ENCODE results near the gene HSPA12B. TPM values are rescaled to one million over a fixed set of nuclear protein-coding genes. Genes with fewer than 3 reads are reported as not detected.

Gene HSPA12B
- polyA plus RNA-seq, 1 donor from 2014 or later = not detected

- no peaks in the 10 kb centered on the region for H3K9me2 ChIP-seq (ENCODE audit: insufficient read depth, low read length)
- no peak overlapping the region for H3K27ac ChIP-seq (ENCODE audit: low read length)
- TF ChIP-seq SMC3 (conservative IDR thresholded peaks at IDR 0.05; ENCODE audit: poor library complexity) (no peak), EZH2 (IDR thresholded peaks at IDR 0.05; ENCODE audit: borderline replicate concordance, insufficient read depth, low read length, poor library complexity, severe bottlenecking) (no peak), REST (IDR thresholded peaks at IDR 0.05; ENCODE audit: borderline replicate concordance) (no peak), RAD21 (conservative IDR thresholded peaks at IDR 0.05) (no peak), EP300 (conservative IDR thresholded peaks at IDR 0.05; ENCODE audit: poor library complexity, severe bottlenecking) (no peak), CTCF (IDR thresholded peaks at IDR 0.05; ENCODE audit: poor library complexity, severe bottlenecking) (no peak), POLR2AphosphoS5 (IDR thresholded peaks at IDR 0.05) (no peak), MXI1 (conservative IDR thresholded peaks at IDR 0.05; ENCODE audit: poor library complexity, severe bottlenecking) (no peak), TAF1 (IDR thresholded peaks at IDR 0.05; ENCODE audit: low read depth) (no peak)
- H3K79me2 ChIP-seq (replicated peaks; ENCODE audit: insufficient read depth, low read length) = no peaks in the 10 kb centered on the region
- H4K20me1 ChIP-seq (ENCODE audit: insufficient read depth) = no peaks in the 10 kb centered on the region
- no peaks in the 10 kb centered on the region for H3F3A ChIP-seq (ENCODE audit: insufficient read depth, low read length, poor library complexity, severe bottlenecking)
- no peak overlapping the region for H3K4me3 ChIP-seq (ENCODE audit: low read length)
- no peak overlapping the region for H2AFZ ChIP-seq (ENCODE audit: low read depth, low read length)
- H3K4me2 ChIP-seq (ENCODE audit: low read length) = no peak overlapping the region
- no peaks in the 10 kb centered on the region for H3K36me3 ChIP-seq (ENCODE audit: insufficient read depth, low read length)
- H3K27me3 ChIP-seq (ENCODE audit: insufficient read depth, low read depth, low read length) = peaks cover 16% of the 10 kb centered on the region
- H3K9ac ChIP-seq (ENCODE audit: low read length) = no peak overlapping the region
- no peaks in the 10 kb centered on the region for H3K9me3 ChIP-seq (ENCODE audit: low read length)
These were observed 23.5 kb downstream of the HSPA12B start for GRCh38 chr20:3755814-3756480.

- H4K20me1 ChIP-seq (ENCODE audit: insufficient read depth) = no peaks in the 10 kb centered on the region
- H3K4me2 ChIP-seq (ENCODE audit: low read length) = no peak overlapping the region
- no peaks in the 10 kb centered on the region for H3K79me2 ChIP-seq (replicated peaks; ENCODE audit: insufficient read depth, low read length)
- H3K9me2 ChIP-seq (ENCODE audit: insufficient read depth, low read length) = no peaks in the 10 kb centered on the region
- H3K4me3 ChIP-seq (ENCODE audit: low read length) = no peak overlapping the region
- H3K27me3 ChIP-seq (ENCODE audit: insufficient read depth, low read depth, low read length) = peaks cover 3% of the 10 kb centered on the region
- H3F3A ChIP-seq (ENCODE audit: insufficient read depth, low read length, poor library complexity, severe bottlenecking) = no peaks in the 10 kb centered on the region
- H3K36me3 ChIP-seq (ENCODE audit: insufficient read depth, low read length) = no peaks in the 10 kb centered on the region
- no peaks in the 10 kb centered on the region for H3K9me3 ChIP-seq (ENCODE audit: low read length)
- H3K27ac ChIP-seq (ENCODE audit: low read length) = no peak overlapping the region
- no peak for TF ChIP-seq POLR2AphosphoS5 (IDR thresholded peaks at IDR 0.05)
- TF ChIP-seq MXI1 (conservative IDR thresholded peaks at IDR 0.05; ENCODE audit: poor library complexity, severe bottlenecking) = no peak
- no peak for TF ChIP-seq SMC3 (conservative IDR thresholded peaks at IDR 0.05; ENCODE audit: poor library complexity)
- TF ChIP-seq EP300 (conservative IDR thresholded peaks at IDR 0.05; ENCODE audit: poor library complexity, severe bottlenecking) = no peak
- TF ChIP-seq CTCF (IDR thresholded peaks at IDR 0.05; ENCODE audit: poor library complexity, severe bottlenecking) = no peak
- TF ChIP-seq EZH2 (IDR thresholded peaks at IDR 0.05; ENCODE audit: borderline replicate concordance, insufficient read depth, low read length, poor library complexity, severe bottlenecking) = no peak
- no peak for TF ChIP-seq TAF1 (IDR thresholded peaks at IDR 0.05; ENCODE audit: low read depth)
- H3K9ac ChIP-seq (ENCODE audit: low read length) = no peak overlapping the region
- H2AFZ ChIP-seq (ENCODE audit: low read depth, low read length) = no peak overlapping the region
These were observed 24.8 kb downstream of the HSPA12B start for GRCh38 chr20:3757268-3757667.
